Smooth muscle cell (in vitro differentiated cells): ENCODE results near the gene R3HDM2. TPM values are rescaled to one million over a fixed set of nuclear protein-coding genes. Genes with fewer than 3 reads are reported as not detected.

Source experiments
- DNase-seq: peaks from one replicate; lab custom pipeline; 2025; ENCODE audit not compliant: unreplicated experiment; lab: John Stamatoyannopoulos, UW
- H2AFZ ChIP-seq: fragments of 200-600 bp; sonication (generic); 2 replicates; pipeline ENCODE4 v1.6.0; 2016; ENCODE audit warnings: antibody characterized with exemption, low read depth, mild to moderate bottlenecking
- H3F3A ChIP-seq: fragments of 200-600 bp; sonication (generic); 2 replicates; pipeline ENCODE4 v1.6.0; 2017; ENCODE audit warnings: antibody characterized with exemption, low read depth
- H3K27ac ChIP-seq: fragments of 200-600 bp; sonication (generic); 2 replicates; pipeline ENCODE4 v1.5.1; 2016; ENCODE audit warnings: low read depth, mild to moderate bottlenecking
- H3K27me3 ChIP-seq: fragments of 200-600 bp; sonication (generic); 2 replicates; pipeline ENCODE4 v1.6.1; 2016; ENCODE audit warnings: low read depth, mild to moderate bottlenecking
- H3K36me3 ChIP-seq: fragments of 200-600 bp; sonication (generic); 2 replicates; pipeline ENCODE4 v1.5.1; 2016; ENCODE audit warnings: low read depth
- H3K4me1 ChIP-seq: fragments of 200-600 bp; sonication (generic); 2 replicates; pipeline ENCODE4 v1.5.1; 2016; ENCODE audit warnings: low read depth
- H3K4me2 ChIP-seq: fragments of 200-600 bp; sonication (generic); 2 replicates; pipeline ENCODE4 v1.6.0; 2016; ENCODE audit warnings: mild to moderate bottlenecking
- H3K4me3 ChIP-seq: fragments of 200-600 bp; sonication (generic); 2 replicates; pipeline ENCODE4 v1.5.1; 2016; ENCODE audit warnings: mild to moderate bottlenecking
- H3K79me2 ChIP-seq: fragments of 200-600 bp; sonication (generic); 2 replicates; pipeline ENCODE4 v1.6.0; 2016; ENCODE audit warnings: low read depth, mild to moderate bottlenecking
- H3K9ac ChIP-seq: fragments of 200-600 bp; sonication (generic); 2 replicates; pipeline ENCODE4 v1.6.0; 2016; ENCODE audit warnings: low read depth
- H3K9me3 ChIP-seq: fragments of 200-600 bp; sonication (generic); replicated peaks from 2 replicates; pipeline ENCODE4 v1.5.1; 2016; ENCODE audit warnings: low read depth
- H4K20me1 ChIP-seq: fragments of 200-600 bp; sonication (generic); 2 replicates; pipeline ENCODE4 v1.6.0; 2016; ENCODE audit warnings: low read depth
- CTCF ChIP-seq: fragments of 200-600 bp; sonication (generic); IDR thresholded peaks from 2 replicates; pipeline ENCODE4 v1.5.1; 2017; ENCODE audit warnings: borderline replicate concordance, mild to moderate bottlenecking, antibody characterized with exemption; ENCODE audit not compliant: insufficient read depth, poor library complexity, severe bottlenecking
- WGBS: methylation state at CpG from one replicate; pipeline ENCODE4 v1.1.7; 2016; ENCODE audit warnings: low lambda C conversion rate; 5-methylcytosine and 5-hydroxymethylcytosine counted together
- polyA plus RNA-seq: library from polyadenylated mRNA; unstranded; fragments of >200 nt; fragmentation: Nextera tagmentation; extraction: Ambion mirVana; gene quantifications from 2 replicates; pipeline ENCODE4 v1.2.1, GENCODE V29; 2016
- total RNA-seq: library from RNA; depleted of rRNA; stranded (reverse); fragments of >200 nt; gene quantifications from 2 replicates; pipeline ENCODE4 v1.2.3, GENCODE V29; 2014

The R3HDM2 gene
- total and polyA plus RNA-seq, 2 experiments from 2014 or later, result 12.2 to 16.0 TPM

- Histone ChIP-seq H3K79me2 (no peaks in the 10 kb centered on the region), H3K36me3 (no peaks in the 10 kb centered on the region), H3F3A (no peaks in the 10 kb centered on the region), H4K20me1 (no peaks in the 10 kb centered on the region), H3K27ac (no peak overlapping the region), H3K9ac (no peak overlapping the region), H3K9me3 (no peaks in the 10 kb centered on the region), H3K4me3 (no peak overlapping the region), H3K27me3 (peaks cover 49% of the 10 kb centered on the region), H3K4me2 (no peak overlapping the region), H2AFZ (no peak overlapping the region), H3K4me1 (peaks cover 12% of the 10 kb centered on the region)
- no peak for TF ChIP-seq CTCF
- WGBS, result 85% methylated on average over 4 of the region's 4 CpGs
- no peak for DNase-seq
These were observed 40.3 kb upstream of the R3HDM2 start for GRCh38 chr12:57470970-57471656.

GRCh38 chr12:57470286-57470969 is 39.6 kb upstream of the R3HDM2 start:
- H3K79me2 ChIP-seq, result no peaks in the 10 kb centered on the region
- no peak for TF ChIP-seq CTCF
- no peaks in the 10 kb centered on the region for H3F3A ChIP-seq
- H3K27ac ChIP-seq, result no peak overlapping the region
- H3K36me3 ChIP-seq, result no peaks in the 10 kb centered on the region
- no peaks in the 10 kb centered on the region for H4K20me1 ChIP-seq
- no peak for DNase-seq
- H2AFZ ChIP-seq, result no peak overlapping the region
- 98% methylated on average over 14 of the region's 14 CpGs for WGBS
- no peaks in the 10 kb centered on the region for H3K9me3 ChIP-seq
- H3K4me1 ChIP-seq, result peaks cover 5% of the 10 kb centered on the region
- no peak overlapping the region for H3K9ac ChIP-seq
- no peak overlapping the region for H3K4me3 ChIP-seq
- no peak overlapping the region for H3K4me2 ChIP-seq
- H3K27me3 ChIP-seq, result peaks cover 42% of the 10 kb centered on the region

- no peak overlapping the region for H3K4me3 ChIP-seq
- no peak overlapping the region for H2AFZ ChIP-seq
- H3K27ac ChIP-seq, result no peak overlapping the region
- TF ChIP-seq CTCF, result no peak
- H3K9me3 ChIP-seq, result no peaks in the 10 kb centered on the region
- H3K4me1 ChIP-seq, result no peaks in the 10 kb centered on the region
- H3K79me2 ChIP-seq, result no peaks in the 10 kb centered on the region
- H3K9ac ChIP-seq, result no peak overlapping the region
- 87% methylated on average over 10 of the region's 10 CpGs for WGBS
- no peak for DNase-seq
- no peak overlapping the region for H3K4me2 ChIP-seq
- H3F3A ChIP-seq, result no peaks in the 10 kb centered on the region
- peaks cover 33% of the 10 kb centered on the region for H3K27me3 ChIP-seq
- no peaks in the 10 kb centered on the region for H4K20me1 ChIP-seq
- no peaks in the 10 kb centered on the region for H3K36me3 ChIP-seq
These were observed 38.7 kb upstream of the R3HDM2 start for GRCh38 chr12:57469296-57470164.
